OCI-M1 (cell line): ENCODE results near the gene VPS8.

Source experiments
- DNase-seq: peaks from one replicate; lab custom pipeline; 2025; lab: John Stamatoyannopoulos, UW

VPS8 gene

GRCh38 chr3:185057829-185058228 is 245.9 kb downstream of the VPS8 start:
- no peak for DNase-seq

GRCh38 chr3:185058796-185059195 is 246.8 kb downstream of the VPS8 start:
- no peak for DNase-seq

- no peak for DNase-seq
These were observed 247.8 kb downstream of the VPS8 start for GRCh38 chr3:185059766-185060165.

GRCh38 chr3:185060655-185061054 is 248.7 kb downstream of the VPS8 start:
- no peak for DNase-seq

GRCh38 chr3:185062191-185062590 is 250.2 kb downstream of the VPS8 start:
- DNase-seq, result no peak

GRCh38 chr3:185063431-185063830 is 251.5 kb downstream of the VPS8 start:
- no peak for DNase-seq

GRCh38 chr3:185065059-185065458 is 253.1 kb downstream of the VPS8 start:
- DNase-seq, result no peak

- DNase-seq, result no peak
These were observed 254.3 kb downstream of the VPS8 start for GRCh38 chr3:185066251-185066650.

GRCh38 chr3:185067173-185067572 is 255.2 kb downstream of the VPS8 start:
- DNase-seq, result no peak

- no peak for DNase-seq
These were observed 257.4 kb downstream of the VPS8 start for GRCh38 chr3:185069037-185070030.

GRCh38 chr3:185070491-185071286 is 258.7 kb downstream of the VPS8 start:
- peak; percentile 31 for DNase-seq

GRCh38 chr3:185071287-185071800 is 259.4 kb downstream of the VPS8 start:
- DNase-seq, result no peak

- DNase-seq, result no peak
These were observed 263.6 kb downstream of the VPS8 start for GRCh38 chr3:185075547-185075946.

GRCh38 chr3:185076219-185076618 is 264.3 kb downstream of the VPS8 start:
- DNase-seq, result no peak

GRCh38 chr3:185079625-185080024 is 267.7 kb downstream of the VPS8 start:
- DNase-seq, result no peak

GRCh38 chr3:185081521-185081920 is 269.6 kb downstream of the VPS8 start:
- no peak for DNase-seq

GRCh38 chr3:185082149-185082548 is 270.2 kb downstream of the VPS8 start:
- no peak for DNase-seq

- no peak for DNase-seq
These were observed 270.9 kb downstream of the VPS8 start for GRCh38 chr3:185082829-185083228.

- DNase-seq, result no peak
These were observed 272.4 kb downstream of the VPS8 start for GRCh38 chr3:185084402-185084801.

GRCh38 chr3:185084901-185085300 is 272.9 kb downstream of the VPS8 start:
- no peak for DNase-seq

- DNase-seq, result peak; percentile 25
These were observed 275.5 kb downstream of the VPS8 start for GRCh38 chr3:185087419-185087818.

- DNase-seq, result no peak
These were observed 277.4 kb downstream of the VPS8 start for GRCh38 chr3:185089343-185089742.

- DNase-seq, result no peak
These were observed 277.8 kb downstream of the VPS8 start for GRCh38 chr3:185089751-185090150.
